Neural cell (in vitro differentiated cells): ENCODE data around the gene GPR84. TPM values are rescaled to one million over a fixed set of nuclear protein-coding genes. Genes with fewer than 3 reads are reported as not detected.

ENCODE experiments used
- H2AFZ ChIP-seq: fragments of 200-600, 300-800 bp; sonication (generic), shearing (Covaris generic); 2 replicates; pipeline ENCODE4 v1.6.0; 2014; ENCODE audit warnings: low read depth, mild to moderate bottlenecking, antibody characterized with exemption, low read length, moderate library complexity
- H3F3A ChIP-seq: fragments of 200-600 bp; shearing (Covaris generic); 2 replicates; pipeline ENCODE4 v1.6.1; 2016; ENCODE audit warnings: mild to moderate bottlenecking, moderate library complexity, mixed read lengths, antibody characterized with exemption, low read length; ENCODE audit not compliant: insufficient read depth, poor library complexity, severe bottlenecking
- H3K27ac ChIP-seq: fragments of 200-600, 300-800 bp; sonication (generic), shearing (Covaris generic); 2 replicates; pipeline ENCODE4 v1.5.1; 2014; ENCODE audit warnings: mild to moderate bottlenecking, low read length, moderate library complexity
- H3K27me3 ChIP-seq: fragments of 300-800, 200-600 bp; sonication (generic), shearing (Covaris generic); 2 replicates; pipeline ENCODE4 v1.6.0; 2014; ENCODE audit warnings: mild to moderate bottlenecking, low read depth, low read length, moderate library complexity; ENCODE audit not compliant: insufficient read depth
- H3K36me3 ChIP-seq: fragments of 300-800, 200-600 bp; sonication (generic), shearing (Covaris generic); 2 replicates; pipeline ENCODE4 v1.5.1; 2014; ENCODE audit warnings: mild to moderate bottlenecking, antibody characterized with exemption, low read length, moderate library complexity; ENCODE audit not compliant: insufficient read depth
- H3K4me2 ChIP-seq: fragments of 300-800, 200-600 bp; sonication (generic), shearing (Covaris generic); 2 replicates; pipeline ENCODE4 v1.6.0; 2014; ENCODE audit warnings: mild to moderate bottlenecking, low read length
- H3K4me3 ChIP-seq: fragments of 300-800, 200-600 bp; sonication (generic), shearing (Covaris generic); 2 replicates; pipeline ENCODE4 v1.5.1; 2014; ENCODE audit warnings: mild to moderate bottlenecking, low read length, moderate library complexity
- H3K79me2 ChIP-seq: fragments of 200-600 bp; shearing (Covaris generic); replicated peaks from 2 replicates; pipeline ENCODE4 v1.6.0; 2014; ENCODE audit warnings: mild to moderate bottlenecking, low read length, moderate library complexity; ENCODE audit not compliant: insufficient read depth
- H3K9ac ChIP-seq: fragments of 300-800, 200-600 bp; sonication (generic), shearing (Covaris generic); 2 replicates; pipeline ENCODE4 v1.6.1; 2016; ENCODE audit warnings: mild to moderate bottlenecking, low read length, mixed read lengths
- H3K9me2 ChIP-seq: fragments of 200-600 bp; shearing (Covaris generic); 2 replicates; pipeline ENCODE4 v1.6.1; 2016; ENCODE audit warnings: mild to moderate bottlenecking, low read length, mixed read lengths; ENCODE audit not compliant: insufficient read depth
- H3K9me3 ChIP-seq: fragments of 200-600, 300-800 bp; sonication (generic), shearing (Covaris generic); 2 replicates; pipeline ENCODE4 v1.6.1; 2016; ENCODE audit warnings: mild to moderate bottlenecking, mixed run types, low read length, moderate library complexity, mixed read lengths
- H4K20me1 ChIP-seq: fragments of 200-600 bp; shearing (Covaris generic); 2 replicates; pipeline ENCODE4 v1.6.1; 2016; ENCODE audit warnings: mild to moderate bottlenecking, mixed run types; ENCODE audit not compliant: insufficient read depth
- CTCF ChIP-seq: fragments of 450-650 bp; IDR thresholded peaks from 2 replicates; pipeline ENCODE4 v1.5.1; 2014; ENCODE audit warnings: antibody characterized with exemption, mild to moderate bottlenecking, moderate library complexity; ENCODE audit not compliant: poor library complexity, severe bottlenecking
- EP300 ChIP-seq: fragments of 450-650 bp; conservative IDR thresholded peaks from 2 replicates; pipeline ENCODE4 v1.6.1; 2014; ENCODE audit warnings: antibody characterized with exemption, mild to moderate bottlenecking, moderate library complexity; ENCODE audit not compliant: poor library complexity, severe bottlenecking
- EZH2 ChIP-seq: fragments of 200-600, 300-800 bp; shearing (Covaris generic), sonication (generic); IDR thresholded peaks from 2 replicates; pipeline ENCODE4 v1.6.1; 2014; ENCODE audit warnings: antibody characterized with exemption, low read length, borderline replicate concordance, mild to moderate bottlenecking; ENCODE audit not compliant: insufficient read depth, poor library complexity, severe bottlenecking
- MXI1 ChIP-seq: fragments of 450-650 bp; conservative IDR thresholded peaks from 2 replicates; pipeline ENCODE4 v1.6.1; 2014; ENCODE audit warnings: antibody characterized with exemption, mild to moderate bottlenecking; ENCODE audit not compliant: poor library complexity, severe bottlenecking
- POLR2AphosphoS5 ChIP-seq: IDR thresholded peaks from 2 replicates; pipeline ENCODE4 v1.6.1; 2012
- RAD21 ChIP-seq: fragments of 450-650 bp; conservative IDR thresholded peaks from 2 replicates; pipeline ENCODE4 v1.6.1; 2014; ENCODE audit warnings: antibody characterized with exemption, mild to moderate bottlenecking, moderate library complexity
- REST ChIP-seq: IDR thresholded peaks from 2 replicates; pipeline ENCODE4 v1.6.1; 2012; ENCODE audit warnings: borderline replicate concordance
- SMC3 ChIP-seq: fragments of 450-650 bp; conservative IDR thresholded peaks from 2 replicates; pipeline ENCODE4 v1.6.1; 2014; ENCODE audit warnings: antibody characterized with exemption, mild to moderate bottlenecking, moderate library complexity; ENCODE audit not compliant: poor library complexity
- TAF1 ChIP-seq: IDR thresholded peaks from 2 replicates; pipeline ENCODE4 v1.6.1; 2012; ENCODE audit warnings: low read depth
- polyA plus RNA-seq: library from polyadenylated mRNA; depleted of rRNA; stranded (reverse); fragments of >200 nt; gene quantifications from 2 replicates; pipeline ENCODE4 v1.2.3, GENCODE V29; 2014

The GPR84 gene
- polyA plus RNA-seq, 1 donor from 2014 or later = not detected

GRCh38 chr12:54369597-54370131 lies 5.4 kb upstream of the GPR84 start:
- Histone ChIP-seq H3K27me3 (no peaks in the 10 kb centered on the region), H3K9me3 (no peaks in the 10 kb centered on the region), H3K9me2 (no peaks in the 10 kb centered on the region), H3K9ac (peak overlapping the region; percentile 12), H3K27ac (no peak overlapping the region), H3K79me2 (no peaks in the 10 kb centered on the region), H3K4me2 (no peak overlapping the region), H4K20me1 (no peaks in the 10 kb centered on the region), H3K36me3 (no peaks in the 10 kb centered on the region), H3F3A (no peaks in the 10 kb centered on the region), H2AFZ (no peak overlapping the region), H3K4me3 (no peak overlapping the region)
- TF ChIP-seq EP300 (no peak), MXI1 (no peak), RAD21 (no peak), SMC3 (no peak), REST (no peak), POLR2AphosphoS5 (no peak), EZH2 (no peak), CTCF (no peak), TAF1 (no peak)

GRCh38 chr12:54368709-54369596 lies 4.7 kb upstream of the GPR84 start:
- Histone ChIP-seq H3K79me2 (no peaks in the 10 kb centered on the region), H3K9ac (no peak overlapping the region), H3K9me3 (no peaks in the 10 kb centered on the region), H3K27me3 (no peaks in the 10 kb centered on the region), H3K9me2 (no peaks in the 10 kb centered on the region), H4K20me1 (no peaks in the 10 kb centered on the region), H3K27ac (no peak overlapping the region), H2AFZ (no peak overlapping the region), H3F3A (no peaks in the 10 kb centered on the region), H3K4me2 (no peak overlapping the region), H3K36me3 (no peaks in the 10 kb centered on the region), H3K4me3 (no peak overlapping the region)
- TF ChIP-seq REST (no peak), EZH2 (no peak), MXI1 (peak; percentile 10), RAD21 (peak; percentile 83), TAF1 (no peak), EP300 (no peak), POLR2AphosphoS5 (no peak), SMC3 (peak; percentile 81), CTCF (peak; percentile 85)
